ENCODE measurements around the gene GSK3A. TPM values are rescaled to one million over a fixed set of nuclear protein-coding genes. Genes with fewer than 3 reads are reported as not detected.
A peak's percentile ranks its signal among the peaks of the same experiment; 100 is the strongest.

GSK3A gene
- total and polyA plus RNA-seq, 7 donors: 17.4 to 49.5 (median 28.5) TPM

DNA sequence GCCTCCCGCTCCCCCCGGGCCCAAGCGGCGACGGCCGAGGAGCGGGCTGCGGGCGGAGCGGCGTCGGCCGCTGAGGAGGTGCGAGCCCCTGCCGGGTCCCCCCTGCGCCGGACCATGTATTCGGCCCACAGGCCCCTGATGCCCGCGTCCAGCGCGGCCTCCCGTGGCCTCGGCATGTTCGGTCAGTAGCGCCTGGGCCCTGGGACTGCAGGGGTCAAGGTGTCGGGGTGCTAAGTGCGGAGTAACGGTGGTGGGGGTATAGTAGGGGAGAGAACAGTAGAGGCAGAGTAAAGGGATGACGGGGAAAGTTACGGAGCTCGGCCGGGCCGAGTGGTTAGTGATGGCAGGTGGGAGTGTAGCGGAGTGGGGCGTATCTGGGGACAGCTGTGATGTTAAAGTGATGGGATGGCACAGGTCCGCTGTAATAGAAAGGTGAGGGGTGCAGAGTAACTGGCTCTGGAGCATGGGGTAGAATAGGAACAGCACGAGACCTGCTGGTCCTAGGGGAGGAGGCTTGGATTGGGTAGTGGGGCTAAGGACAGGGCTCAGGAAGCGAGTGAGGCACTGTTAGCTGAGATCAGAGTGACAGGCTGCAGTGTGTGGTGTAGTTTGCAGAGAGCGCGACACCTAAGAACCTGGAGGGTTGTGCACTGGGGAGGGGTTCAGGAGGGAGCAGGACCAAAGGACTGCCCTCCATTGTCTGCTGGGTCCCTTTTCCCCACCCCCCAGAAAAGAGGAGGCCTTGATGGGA is 42.4 kb upstream of the GSK3A start:
- peak; percentile 79 for DNase-seq
- Histone ChIP-seq H3K27me3 (no peaks in the 10 kb centered on the region), H3K4me3 (peak overlapping the region; percentile 57 to 76 (median 70)), H3K27ac (peak overlapping the region; percentile 84 to 94 (median 92)), H3K36me3 (peaks cover 5 to 31% (median 27%) of the 10 kb centered on the region in 4 donors), H3K4me1 (peaks cover 0 to 60% (median 51%) of the 10 kb centered on the region in 4 donors), H3K9me3 (no peaks in the 10 kb centered on the region)
- no peak for TF ChIP-seq CTCF (IDR thresholded peaks at IDR 0.05)
- intact Hi-C loops (cut with DNase I): loop anchor here (2.0 kb wide), 1 partner anchor 64 kb away; the partner anchor contains the start of gene ZNF526
- 4 to 7% methylated on average over 41 of the region's 41 CpGs for WGBS, 2 donors

DNA sequence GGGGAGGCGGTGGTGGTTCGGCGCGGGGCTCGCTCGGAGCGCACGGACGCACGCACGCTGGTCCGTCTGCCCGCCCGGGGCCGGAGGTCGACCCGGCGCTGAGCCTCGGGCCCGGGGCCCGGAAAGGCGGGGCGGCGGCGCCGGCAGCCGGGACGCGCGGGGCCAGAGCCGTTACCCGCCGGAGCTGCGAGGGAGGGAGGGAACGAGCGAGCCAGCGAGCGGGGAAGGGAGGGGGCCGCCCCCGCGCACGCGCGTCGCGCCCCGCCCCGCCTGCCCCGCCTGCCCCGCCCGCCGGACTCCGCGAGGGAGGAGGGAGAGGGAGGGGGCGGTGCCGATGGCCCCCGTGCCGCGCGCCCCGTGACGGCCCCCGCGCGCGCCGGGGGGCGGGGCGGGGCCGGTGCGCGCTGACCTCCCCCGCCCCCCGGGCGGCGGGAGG is 41.7 kb upstream of the GSK3A start:
- TF ChIP-seq POLR2A (IDR thresholded peaks at IDR 0.05) (no peak), EP300 (IDR thresholded peaks at IDR 0.05) (no peak), CTCF (IDR thresholded peaks at IDR 0.05) (no peak), POLR2AphosphoS5 (IDR thresholded peaks at IDR 0.05) (no peak)
- peak; percentile 94 for DNase-seq
- Histone ChIP-seq H3K36me3 (peaks cover 5 to 24% (median 20%) of the 10 kb centered on the region in 4 donors), H3K4me1 (peaks cover 0 to 67% (median 58%) of the 10 kb centered on the region in 4 donors), H3K4me3 (peak overlapping the region in 3 of 4 donors; percentile 66 to 76 (median 74)), H3K27me3 (no peaks in the 10 kb centered on the region), H3K27ac (peak overlapping the region; percentile 94 to 99 (median 96)), H3K9me3 (no peaks in the 10 kb centered on the region)
- 1% methylated on average over 70 to 76 of the region's 76 CpGs for WGBS, 2 donors
- intact Hi-C loops (cut with DNase I): loop anchor here (2.0 kb wide), 1 partner anchor 63 kb away; the partner anchor contains the start of gene ZNF526

DNA sequence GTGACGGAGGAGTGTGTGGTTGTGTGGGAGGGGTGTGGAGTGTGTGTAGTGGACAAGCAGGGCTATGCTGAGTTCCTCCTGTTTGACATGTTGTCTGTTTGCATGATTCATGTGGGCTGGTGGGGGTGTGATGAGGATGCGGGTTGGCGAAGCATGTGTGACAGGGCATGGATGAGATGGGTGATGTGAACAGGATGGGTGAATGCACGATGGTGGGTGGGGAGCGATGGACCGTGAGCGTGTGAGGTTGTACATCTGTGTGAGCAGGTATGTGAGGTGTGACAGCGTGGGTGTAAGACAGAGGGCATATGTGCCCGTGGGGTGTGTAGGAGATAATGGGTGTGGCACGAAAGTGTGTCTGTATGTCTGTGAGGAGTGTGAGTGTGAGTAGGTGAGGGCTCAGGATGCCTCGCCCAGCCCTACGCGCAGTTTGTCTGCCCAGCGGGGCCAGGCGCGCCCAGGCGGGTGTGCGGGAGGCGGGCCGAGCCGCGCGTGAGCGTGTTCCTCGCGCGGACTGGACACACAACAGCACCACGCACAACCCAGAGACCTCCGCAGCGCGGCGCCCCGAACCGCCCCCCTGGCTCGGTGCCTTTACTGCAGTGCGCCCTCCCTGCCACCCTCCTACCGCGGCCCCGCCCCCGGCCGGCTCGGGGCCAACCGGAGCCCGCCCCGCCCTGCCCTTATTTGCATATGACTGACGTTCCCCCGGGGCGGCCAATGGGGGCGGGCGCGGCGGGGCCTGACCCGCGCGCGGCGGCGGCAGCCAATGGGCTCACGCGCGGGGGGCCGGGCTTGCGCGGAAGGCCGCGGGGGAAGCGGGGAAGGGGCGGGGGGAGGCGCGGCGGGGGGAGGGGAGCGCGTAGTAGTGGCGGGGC is 41.0 kb upstream of the GSK3A start:
- Histone ChIP-seq H3K36me3 (peaks cover 0 to 18% (median 14%) of the 10 kb centered on the region in 4 donors), H3K4me1 (peaks cover 0 to 74% (median 65%) of the 10 kb centered on the region in 4 donors), H3K9me3 (no peaks in the 10 kb centered on the region), H3K27ac (peak overlapping the region; percentile 94 to 99 (median 96)), H3K27me3 (no peaks in the 10 kb centered on the region), H3K4me3 (peak overlapping the region; percentile 18 to 76 (median 70))
- 1 to 2% methylated on average over 73 to 74 of the region's 74 CpGs for WGBS, 2 donors
- TF ChIP-seq POLR2A (IDR thresholded peaks at IDR 0.05) (peak; percentile 57 to 69), POLR2AphosphoS5 (IDR thresholded peaks at IDR 0.05) (peak; percentile 81 to 90 (median 88)), EP300 (IDR thresholded peaks at IDR 0.05) (no peak)
- intact Hi-C loops (cut with DNase I): loop anchor here (2.0 kb wide), 1 partner anchor 63 kb away; the partner anchor contains the start of gene ZNF526
- peak; percentile 99 for DNase-seq

GRCh38 chr19:42282819-42283187 is 40.4 kb upstream of the GSK3A start:
- peaks cover 0 to 80% (median 71%) of the 10 kb centered on the region in 4 donors for H3K4me1 ChIP-seq
- TF ChIP-seq CTCF (IDR thresholded peaks at IDR 0.05): no peak
- intact Hi-C loops (cut with DNase I): no loop called here
- WGBS, 2 donors: 42 to 48% methylated on average over 4 of the region's 4 CpGs
- H3K27me3 ChIP-seq: no peaks in the 10 kb centered on the region
- no peaks in the 10 kb centered on the region for H3K9me3 ChIP-seq
- H3K36me3 ChIP-seq: peaks cover 0 to 11% (median 8%) of the 10 kb centered on the region in 4 donors
- DNase-seq: peak; percentile 68
- H3K4me3 ChIP-seq: peak overlapping the region in 1 of 4 donors; percentile 76
- peak overlapping the region; percentile 94 to 99 (median 96) for H3K27ac ChIP-seq
